ENCODE data around the gene AKR7A2.

The AKR7A2 gene

GRCh38 chr1:19336543-19336942 lies 24.6 kb upstream of the AKR7A2 start:
- H3K9ac ChIP-seq (ENCODE audit: low read length in 5 of 5) = no peak overlapping the region
- H3K27me3 ChIP-seq (ENCODE audit: control insufficient read depth in 5 of 5, insufficient read depth in 4 of 5, low read length in 5 of 5) = no peaks in the 10 kb centered on the region
- H3K36me3 ChIP-seq (ENCODE audit: control insufficient read depth in 5 of 5, insufficient read depth in 5 of 5, low read length in 5 of 5) = peaks cover 0 to 62% (median 30%) of the 10 kb centered on the region in 5 donors
- no peak overlapping the region for H3K27ac ChIP-seq (ENCODE audit: low read depth, low read length)
- no peak overlapping the region for H3K4me3 ChIP-seq (ENCODE audit: low read depth in 1 of 5, low read length in 5 of 5)
- H3K4me1 ChIP-seq (ENCODE audit: control insufficient read depth in 5 of 5, insufficient read depth in 5 of 5, low read length in 5 of 5) = peaks cover 0 to 4% (median 4%) of the 10 kb centered on the region in 5 donors
- H3K9me3 ChIP-seq (ENCODE audit: control insufficient read depth in 5 of 5, low read length in 5 of 5) = no peaks in the 10 kb centered on the region

- Histone ChIP-seq H3K27ac (ENCODE audit: low read depth, low read length) (no peak overlapping the region), H3K36me3 (ENCODE audit: control insufficient read depth in 5 of 5, insufficient read depth in 5 of 5, low read length in 5 of 5) (peaks cover 0 to 60% (median 29%) of the 10 kb centered on the region in 5 donors), H3K27me3 (ENCODE audit: control insufficient read depth in 5 of 5, insufficient read depth in 4 of 5, low read length in 5 of 5) (no peaks in the 10 kb centered on the region)
These were observed 21.8 kb upstream of the AKR7A2 start for GRCh38 chr1:19333587-19334354.

GRCh38 chr1:19332832-19333231 lies 20.9 kb upstream of the AKR7A2 start:
- H3K4me3 ChIP-seq (ENCODE audit: low read depth in 1 of 5, low read length in 5 of 5) = no peak overlapping the region
- H3K4me1 ChIP-seq (ENCODE audit: control insufficient read depth in 5 of 5, insufficient read depth in 5 of 5, low read length in 5 of 5) = no peaks in the 10 kb centered on the region
- no peak overlapping the region for H3K9ac ChIP-seq (ENCODE audit: low read length in 5 of 5)
- H3K9me3 ChIP-seq (ENCODE audit: control insufficient read depth in 5 of 5, low read length in 5 of 5) = no peaks in the 10 kb centered on the region
- no peaks in the 10 kb centered on the region for H3K27me3 ChIP-seq (ENCODE audit: control insufficient read depth in 5 of 5, insufficient read depth in 4 of 5, low read length in 5 of 5)
- H3K27ac ChIP-seq (ENCODE audit: low read depth, low read length) = no peak overlapping the region
- H3K36me3 ChIP-seq (ENCODE audit: control insufficient read depth in 5 of 5, insufficient read depth in 5 of 5, low read length in 5 of 5) = peaks cover 0 to 61% (median 33%) of the 10 kb centered on the region in 5 donors

More at GRCh38 chr1:19333587-19334354, 21.8 kb upstream of the AKR7A2 start:
- H3K9ac ChIP-seq (ENCODE audit: low read length in 5 of 5) = no peak overlapping the region
- no peaks in the 10 kb centered on the region for H3K9me3 ChIP-seq (ENCODE audit: control insufficient read depth in 5 of 5, low read length in 5 of 5)
- H3K4me1 ChIP-seq (ENCODE audit: control insufficient read depth in 5 of 5, insufficient read depth in 5 of 5, low read length in 5 of 5) = no peaks in the 10 kb centered on the region
- no peak overlapping the region for H3K4me3 ChIP-seq (ENCODE audit: low read depth in 1 of 5, low read length in 5 of 5)

GRCh38 chr1:19331262-19331878 lies 19.4 kb upstream of the AKR7A2 start:
- H3K9me3 ChIP-seq (ENCODE audit: control insufficient read depth in 5 of 5, low read length in 5 of 5) = no peaks in the 10 kb centered on the region
- H3K36me3 ChIP-seq (ENCODE audit: control insufficient read depth in 5 of 5, insufficient read depth in 5 of 5, low read length in 5 of 5) = peaks cover 0 to 63% (median 40%) of the 10 kb centered on the region in 5 donors
- no peak overlapping the region for H3K9ac ChIP-seq (ENCODE audit: low read length in 5 of 5)
- H3K4me1 ChIP-seq (ENCODE audit: control insufficient read depth in 5 of 5, insufficient read depth in 5 of 5, low read length in 5 of 5) = no peaks in the 10 kb centered on the region
- H3K4me3 ChIP-seq (ENCODE audit: low read depth in 1 of 5, low read length in 5 of 5) = no peak overlapping the region
- H3K27ac ChIP-seq (ENCODE audit: low read depth, low read length) = no peak overlapping the region
- H3K27me3 ChIP-seq (ENCODE audit: control insufficient read depth in 5 of 5, insufficient read depth in 4 of 5, low read length in 5 of 5) = no peaks in the 10 kb centered on the region

GRCh38 chr1:19330449-19331135 lies 18.6 kb upstream of the AKR7A2 start:
- Histone ChIP-seq H3K9ac (ENCODE audit: low read length in 5 of 5) (no peak overlapping the region), H3K27ac (ENCODE audit: low read depth, low read length) (no peak overlapping the region), H3K36me3 (ENCODE audit: control insufficient read depth in 5 of 5, insufficient read depth in 5 of 5, low read length in 5 of 5) (peaks cover 0 to 71% (median 48%) of the 10 kb centered on the region in 5 donors), H3K9me3 (ENCODE audit: control insufficient read depth in 5 of 5, low read length in 5 of 5) (no peaks in the 10 kb centered on the region), H3K4me1 (ENCODE audit: control insufficient read depth in 5 of 5, insufficient read depth in 5 of 5, low read length in 5 of 5) (no peaks in the 10 kb centered on the region), H3K27me3 (ENCODE audit: control insufficient read depth in 5 of 5, insufficient read depth in 4 of 5, low read length in 5 of 5) (no peaks in the 10 kb centered on the region), H3K4me3 (ENCODE audit: low read depth in 1 of 5, low read length in 5 of 5) (no peak overlapping the region)

GRCh38 chr1:19329611-19330010 lies 17.7 kb upstream of the AKR7A2 start:
- Histone ChIP-seq H3K27ac (ENCODE audit: low read depth, low read length) (no peak overlapping the region), H3K36me3 (ENCODE audit: control insufficient read depth in 5 of 5, insufficient read depth in 5 of 5, low read length in 5 of 5) (peaks cover 0 to 80% (median 56%) of the 10 kb centered on the region in 5 donors), H3K27me3 (ENCODE audit: control insufficient read depth in 5 of 5, insufficient read depth in 4 of 5, low read length in 5 of 5) (no peaks in the 10 kb centered on the region), H3K4me1 (ENCODE audit: control insufficient read depth in 5 of 5, insufficient read depth in 5 of 5, low read length in 5 of 5) (no peaks in the 10 kb centered on the region), H3K9ac (ENCODE audit: low read length in 5 of 5) (no peak overlapping the region), H3K9me3 (ENCODE audit: control insufficient read depth in 5 of 5, low read length in 5 of 5) (no peaks in the 10 kb centered on the region), H3K4me3 (ENCODE audit: low read depth in 1 of 5, low read length in 5 of 5) (no peak overlapping the region)

GRCh38 chr1:19329188-19329587 lies 17.2 kb upstream of the AKR7A2 start:
- H3K4me1 ChIP-seq (ENCODE audit: control insufficient read depth in 5 of 5, insufficient read depth in 5 of 5, low read length in 5 of 5) = no peaks in the 10 kb centered on the region
- no peak overlapping the region for H3K9ac ChIP-seq (ENCODE audit: low read length in 5 of 5)
- no peaks in the 10 kb centered on the region for H3K27me3 ChIP-seq (ENCODE audit: control insufficient read depth in 5 of 5, insufficient read depth in 4 of 5, low read length in 5 of 5)
- H3K27ac ChIP-seq (ENCODE audit: low read depth, low read length) = no peak overlapping the region
- H3K36me3 ChIP-seq (ENCODE audit: control insufficient read depth in 5 of 5, insufficient read depth in 5 of 5, low read length in 5 of 5) = peaks cover 0 to 85% (median 60%) of the 10 kb centered on the region in 5 donors
- H3K4me3 ChIP-seq (ENCODE audit: low read depth in 1 of 5, low read length in 5 of 5) = no peak overlapping the region
- H3K9me3 ChIP-seq (ENCODE audit: control insufficient read depth in 5 of 5, low read length in 5 of 5) = no peaks in the 10 kb centered on the region

- no peak overlapping the region for H3K4me3 ChIP-seq (ENCODE audit: low read depth in 1 of 5, low read length in 5 of 5)
- H3K36me3 ChIP-seq (ENCODE audit: control insufficient read depth in 5 of 5, insufficient read depth in 5 of 5, low read length in 5 of 5) = peaks cover 0 to 89% (median 67%) of the 10 kb centered on the region in 5 donors
- H3K9ac ChIP-seq (ENCODE audit: low read length in 5 of 5) = no peak overlapping the region
These were observed 16.5 kb upstream of the AKR7A2 start for GRCh38 chr1:19328486-19328885.

GRCh38 chr1:19327736-19328135 lies 15.8 kb upstream of the AKR7A2 start:
- Histone ChIP-seq H3K36me3 (ENCODE audit: control insufficient read depth in 5 of 5, insufficient read depth in 5 of 5, low read length in 5 of 5) (peaks cover 0 to 83% (median 67%) of the 10 kb centered on the region in 5 donors), H3K4me3 (ENCODE audit: low read depth in 1 of 5, low read length in 5 of 5) (no peak overlapping the region), H3K9me3 (ENCODE audit: control insufficient read depth in 5 of 5, low read length in 5 of 5) (no peaks in the 10 kb centered on the region)

More at GRCh38 chr1:19328486-19328885, 16.5 kb upstream of the AKR7A2 start:
- H3K9me3 ChIP-seq (ENCODE audit: control insufficient read depth in 5 of 5, low read length in 5 of 5) = no peaks in the 10 kb centered on the region
- H3K4me1 ChIP-seq (ENCODE audit: control insufficient read depth in 5 of 5, insufficient read depth in 5 of 5, low read length in 5 of 5) = no peaks in the 10 kb centered on the region
- no peak overlapping the region for H3K27ac ChIP-seq (ENCODE audit: low read depth, low read length)
- H3K27me3 ChIP-seq (ENCODE audit: control insufficient read depth in 5 of 5, insufficient read depth in 4 of 5, low read length in 5 of 5) = no peaks in the 10 kb centered on the region

GRCh38 chr1:19327301-19327700 lies 15.4 kb upstream of the AKR7A2 start:
- Histone ChIP-seq H3K4me1 (ENCODE audit: control insufficient read depth in 5 of 5, insufficient read depth in 5 of 5, low read length in 5 of 5) (no peaks in the 10 kb centered on the region), H3K27me3 (ENCODE audit: control insufficient read depth in 5 of 5, insufficient read depth in 4 of 5, low read length in 5 of 5) (no peaks in the 10 kb centered on the region), H3K36me3 (ENCODE audit: control insufficient read depth in 5 of 5, insufficient read depth in 5 of 5, low read length in 5 of 5) (peaks cover 0 to 83% (median 67%) of the 10 kb centered on the region in 5 donors), H3K9ac (ENCODE audit: low read length in 5 of 5) (no peak overlapping the region), H3K4me3 (ENCODE audit: low read depth in 1 of 5, low read length in 5 of 5) (no peak overlapping the region), H3K27ac (ENCODE audit: low read depth, low read length) (no peak overlapping the region), H3K9me3 (ENCODE audit: control insufficient read depth in 5 of 5, low read length in 5 of 5) (no peaks in the 10 kb centered on the region)

More at GRCh38 chr1:19327736-19328135, 15.8 kb upstream of the AKR7A2 start:
- H3K27ac ChIP-seq (ENCODE audit: low read depth, low read length) = no peak overlapping the region
- no peak overlapping the region for H3K9ac ChIP-seq (ENCODE audit: low read length in 5 of 5)
- H3K4me1 ChIP-seq (ENCODE audit: control insufficient read depth in 5 of 5, insufficient read depth in 5 of 5, low read length in 5 of 5) = no peaks in the 10 kb centered on the region
- no peaks in the 10 kb centered on the region for H3K27me3 ChIP-seq (ENCODE audit: control insufficient read depth in 5 of 5, insufficient read depth in 4 of 5, low read length in 5 of 5)
